Osteoblast (primary cell): ENCODE measurements around the gene PDE6A. TPM values are rescaled to one million over a fixed set of nuclear protein-coding genes. Genes with fewer than 3 reads are reported as not detected.

Experiments used
- DNase-seq: peaks from one replicate; pipeline ENCODE4 v3.0.0; 2011; ENCODE audit warnings: low spot score, mixed read lengths; ENCODE audit not compliant: insufficient read length; ENCODE audit errors: missing footprints
- H2AFZ ChIP-seq: 2 replicates; pipeline ENCODE4 v1.6.0; 2011; ENCODE audit warnings: mild to moderate bottlenecking, low read length
- H3K27ac ChIP-seq: 2 replicates; pipeline ENCODE4 v1.5.1; 2011; ENCODE audit warnings: mild to moderate bottlenecking, low read depth, low read length, moderate library complexity
- H3K27me3 ChIP-seq: 2 replicates; pipeline ENCODE4 v1.6.0; 2012; ENCODE audit warnings: mild to moderate bottlenecking, control low read depth, inconsistent platforms, low read length, moderate library complexity; ENCODE audit not compliant: insufficient read depth
- H3K36me3 ChIP-seq: 2 replicates; pipeline ENCODE4 v1.5.1; 2011; ENCODE audit warnings: mild to moderate bottlenecking, low read length, control low read depth, moderate library complexity; ENCODE audit not compliant: insufficient read depth
- H3K4me1 ChIP-seq: 2 replicates; pipeline ENCODE4 v1.5.1; 2011; ENCODE audit warnings: mild to moderate bottlenecking, low read length, control low read depth, moderate library complexity; ENCODE audit not compliant: insufficient read depth
- H3K4me2 ChIP-seq: 2 replicates; pipeline ENCODE4 v1.6.0; 2011; ENCODE audit warnings: mild to moderate bottlenecking, low read length; ENCODE audit not compliant: insufficient read depth
- H3K4me3 ChIP-seq: fragments of 200-600 bp; sonication (generic); 3 replicates; pipeline ENCODE4 v1.5.1; 2012; ENCODE audit warnings: mild to moderate bottlenecking, low read length, inconsistent platforms; ENCODE audit not compliant: insufficient read depth
- H3K79me2 ChIP-seq: 2 replicates; pipeline ENCODE4 v1.6.0; 2012; ENCODE audit warnings: mild to moderate bottlenecking, low read length, control low read depth, inconsistent platforms; ENCODE audit not compliant: insufficient read depth
- H3K9me3 ChIP-seq: 2 replicates; pipeline ENCODE4 v1.5.1; 2011; ENCODE audit warnings: low read depth, low read length, control low read depth
- H4K20me1 ChIP-seq: 2 replicates; pipeline ENCODE4 v1.6.0; 2012; ENCODE audit warnings: mild to moderate bottlenecking, low read length, control low read depth; ENCODE audit not compliant: insufficient read depth
- total RNA-seq: library from RNA; depleted of rRNA; stranded (reverse); fragments of >200 nt; gene quantifications from 2 replicates; pipeline ENCODE4 v1.2.3, GENCODE V29; 2012
- TF ChIP-seq, protein P1 (sequence below): IDR thresholded peaks from 2 replicates; pipeline ENCODE4 v1.5.1; 2011; ENCODE audit warnings: mild to moderate bottlenecking, low read depth, low read length, moderate library complexity; ENCODE audit errors: extremely low read depth

PDE6A gene
- total RNA-seq, 1 donor, result under 0.01 TPM

DNA sequence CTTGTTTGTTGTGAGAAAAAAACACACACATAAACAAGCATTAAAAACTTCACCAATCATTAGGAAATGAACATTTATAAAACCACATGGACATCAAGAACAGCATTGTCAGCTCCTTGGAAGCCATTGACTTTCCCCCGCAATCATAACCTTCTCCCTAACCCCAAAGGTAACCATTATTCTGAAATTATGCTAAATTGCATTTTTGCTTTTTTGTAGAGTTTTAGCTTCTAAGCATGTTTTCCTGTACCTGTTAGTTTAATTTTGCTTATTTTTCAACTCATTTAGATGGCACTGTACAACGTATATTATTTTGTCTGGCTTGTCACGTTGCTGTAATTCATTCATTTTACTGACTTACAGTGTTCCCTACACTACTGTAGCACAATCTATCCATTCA lies 36.8 kb downstream of the PDE6A start:
- Histone ChIP-seq H3K9me3 (no peaks in the 10 kb centered on the region), H3K4me1 (no peaks in the 10 kb centered on the region), H2AFZ (no peak overlapping the region), H3K27me3 (peaks cover 11% of the 10 kb centered on the region), H3K79me2 (no peaks in the 10 kb centered on the region), H3K4me2 (no peak overlapping the region), H4K20me1 (no peaks in the 10 kb centered on the region), H3K36me3 (no peaks in the 10 kb centered on the region), H3K4me3 (no peak overlapping the region), H3K27ac (no peak overlapping the region)
- DNase-seq, result no peak
- TF ChIP-seq, protein P1, sequence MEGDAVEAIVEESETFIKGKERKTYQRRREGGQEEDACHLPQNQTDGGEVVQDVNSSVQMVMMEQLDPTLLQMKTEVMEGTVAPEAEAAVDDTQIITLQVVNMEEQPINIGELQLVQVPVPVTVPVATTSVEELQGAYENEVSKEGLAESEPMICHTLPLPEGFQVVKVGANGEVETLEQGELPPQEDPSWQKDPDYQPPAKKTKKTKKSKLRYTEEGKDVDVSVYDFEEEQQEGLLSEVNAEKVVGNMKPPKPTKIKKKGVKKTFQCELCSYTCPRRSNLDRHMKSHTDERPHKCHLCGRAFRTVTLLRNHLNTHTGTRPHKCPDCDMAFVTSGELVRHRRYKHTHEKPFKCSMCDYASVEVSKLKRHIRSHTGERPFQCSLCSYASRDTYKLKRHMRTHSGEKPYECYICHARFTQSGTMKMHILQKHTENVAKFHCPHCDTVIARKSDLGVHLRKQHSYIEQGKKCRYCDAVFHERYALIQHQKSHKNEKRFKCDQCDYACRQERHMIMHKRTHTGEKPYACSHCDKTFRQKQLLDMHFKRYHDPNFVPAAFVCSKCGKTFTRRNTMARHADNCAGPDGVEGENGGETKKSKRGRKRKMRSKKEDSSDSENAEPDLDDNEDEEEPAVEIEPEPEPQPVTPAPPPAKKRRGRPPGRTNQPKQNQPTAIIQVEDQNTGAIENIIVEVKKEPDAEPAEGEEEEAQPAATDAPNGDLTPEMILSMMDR, result no peak

- TF ChIP-seq, protein P1, result no peak
- Histone ChIP-seq H3K27ac (no peak overlapping the region), H2AFZ (no peak overlapping the region), H3K79me2 (no peaks in the 10 kb centered on the region), H3K36me3 (no peaks in the 10 kb centered on the region), H3K4me2 (no peak overlapping the region), H3K27me3 (peaks cover 11% of the 10 kb centered on the region), H3K4me3 (no peak overlapping the region), H4K20me1 (no peaks in the 10 kb centered on the region), H3K9me3 (no peaks in the 10 kb centered on the region), H3K4me1 (no peaks in the 10 kb centered on the region)
- DNase-seq, result no peak
Observed at GRCh38 chr5:149904977-149905376, 39.6 kb downstream of the PDE6A start.

- no peaks in the 10 kb centered on the region for H3K9me3 ChIP-seq
- peaks cover 8% of the 10 kb centered on the region for H3K27me3 ChIP-seq
- H4K20me1 ChIP-seq, result no peaks in the 10 kb centered on the region
- TF ChIP-seq, protein P1, result no peak
- no peaks in the 10 kb centered on the region for H3K4me1 ChIP-seq
- H3K4me3 ChIP-seq, result no peak overlapping the region
- no peaks in the 10 kb centered on the region for H3K36me3 ChIP-seq
- H3K27ac ChIP-seq, result no peak overlapping the region
- no peaks in the 10 kb centered on the region for H3K79me2 ChIP-seq
- no peak for DNase-seq
- H2AFZ ChIP-seq, result no peak overlapping the region
- H3K4me2 ChIP-seq, result no peak overlapping the region
Observed at GRCh38 chr5:149904293-149904886, 40.2 kb downstream of the PDE6A start.

DNA sequence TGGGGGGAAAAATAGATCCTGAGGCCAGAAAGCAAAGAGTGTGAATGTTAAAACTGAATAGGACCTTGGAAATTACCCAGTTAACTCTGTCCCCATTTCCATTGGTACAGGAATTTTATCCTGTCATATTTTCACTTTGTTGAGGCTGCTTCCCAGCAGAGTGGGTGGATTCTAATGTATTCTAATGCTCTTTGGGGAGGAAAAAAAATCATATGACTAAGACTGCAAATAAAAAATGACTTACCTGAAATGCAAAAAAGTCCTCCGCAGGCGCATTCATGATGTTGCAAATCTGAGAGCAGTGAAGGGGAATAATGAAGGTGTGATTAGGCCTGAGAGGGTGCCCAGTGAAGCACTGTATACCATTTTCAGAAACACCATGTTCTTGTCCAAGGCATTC lies 41.2 kb downstream of the PDE6A start:
- TF ChIP-seq, protein P1, result no peak
- no peaks in the 10 kb centered on the region for H3K36me3 ChIP-seq
- no peaks in the 10 kb centered on the region for H3K4me1 ChIP-seq
- no peak for DNase-seq
- peaks cover 7% of the 10 kb centered on the region for H3K27me3 ChIP-seq
- H3K9me3 ChIP-seq, result no peaks in the 10 kb centered on the region
- no peak overlapping the region for H2AFZ ChIP-seq
- no peak overlapping the region for H3K27ac ChIP-seq
- H4K20me1 ChIP-seq, result no peaks in the 10 kb centered on the region
- H3K4me2 ChIP-seq, result no peak overlapping the region
- H3K4me3 ChIP-seq, result no peak overlapping the region
- no peaks in the 10 kb centered on the region for H3K79me2 ChIP-seq
